Activated naive CD4-positive, alpha-beta T cell treated with anti-CD3 and anti-CD28 coated beads, Interleukin-2, amount 50 U/mL, for 24 hours (primary cell): ENCODE data around the gene SGMS1.
"Not testable (repeated sequence)": the region's sequence is repeated elsewhere in the genome, so short reads cannot be mapped to it uniquely, and the experiment has no call there.

ENCODE experiments used
- H3K27ac Mint-ChIP-seq: one replicate; pipeline ENCODE4 v1.8.0; 2021; ENCODE audit warnings: mild to moderate bottlenecking, mixed read lengths
- H3K27me3 Mint-ChIP-seq: one replicate; pipeline ENCODE4 v1.8.0; 2021; ENCODE audit warnings: mixed read lengths
- H3K36me3 Mint-ChIP-seq: one replicate; pipeline ENCODE4 v1.8.0; 2021; ENCODE audit warnings: mixed read lengths
- H3K4me1 Mint-ChIP-seq: one replicate; pipeline ENCODE4 v1.8.0; 2021; ENCODE audit warnings: mixed read lengths
- H3K4me3 Mint-ChIP-seq: one replicate; pipeline ENCODE4 v1.8.0; 2021; ENCODE audit warnings: mild to moderate bottlenecking, mixed read lengths
- H3K9me3 Mint-ChIP-seq: one replicate; pipeline ENCODE4 v1.8.0; 2021; ENCODE audit warnings: mixed read lengths

The SGMS1 gene

DNA sequence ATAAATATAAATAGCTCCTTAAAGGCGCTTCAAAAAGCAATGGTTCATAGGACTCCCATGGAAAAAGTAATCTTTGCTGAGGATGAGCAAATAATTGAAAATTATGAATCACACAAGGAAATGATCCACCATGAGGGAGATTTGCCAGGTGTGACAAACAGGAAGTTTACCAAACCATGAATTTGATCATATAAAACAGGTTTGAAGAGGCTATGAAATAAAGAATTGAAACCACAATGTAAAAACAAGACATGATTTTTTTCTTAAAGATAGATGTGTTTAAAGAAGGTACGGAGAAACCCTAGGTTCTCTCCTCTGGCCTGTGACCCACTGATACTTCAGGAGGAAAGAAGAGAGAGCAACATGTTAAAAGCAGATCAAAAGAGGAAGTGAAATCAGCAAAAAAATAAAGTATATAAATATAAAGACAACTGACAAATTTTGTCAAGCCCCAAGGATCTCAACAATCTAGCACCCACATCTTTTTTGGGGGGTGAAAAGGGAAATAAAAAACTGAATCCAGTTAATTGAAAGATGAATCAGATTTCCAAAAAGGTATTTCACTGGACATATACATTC, 261.1 kb downstream of the SGMS1 start:
- H3K4me3 Mint-ChIP-seq: no peak overlapping the region
- peaks cover 42% of the 10 kb centered on the region for H3K36me3 Mint-ChIP-seq
- peak overlapping the region; percentile 43 for H3K27ac Mint-ChIP-seq
- H3K9me3 Mint-ChIP-seq: peaks cover 22% of the 10 kb centered on the region
- H3K4me1 Mint-ChIP-seq: peaks cover 31% of the 10 kb centered on the region
- H3K27me3 Mint-ChIP-seq: no peaks in the 10 kb centered on the region

DNA sequence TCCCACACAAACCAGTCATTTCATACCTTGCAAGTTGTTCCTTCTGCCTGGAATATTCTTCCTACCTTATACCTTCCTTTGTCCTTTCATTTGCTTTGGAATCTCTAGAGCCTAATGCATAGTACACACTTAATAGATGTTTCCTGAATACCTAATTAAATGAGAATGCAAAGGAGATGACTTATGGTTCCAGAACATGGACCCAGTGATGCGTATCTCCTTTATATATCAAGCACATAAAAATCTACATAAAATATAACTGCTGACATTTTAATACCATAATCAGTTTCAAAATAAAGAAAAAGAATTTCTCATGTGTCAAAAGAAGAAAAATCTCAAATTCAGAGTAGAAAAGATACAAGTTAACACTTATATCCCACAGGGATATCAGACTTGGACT, 261.8 kb downstream of the SGMS1 start:
- Mint-ChIP-seq H3K9me3 (peaks cover 19% of the 10 kb centered on the region), H3K4me3 (no peak overlapping the region), H3K27ac (no peak overlapping the region), H3K4me1 (peaks cover 30% of the 10 kb centered on the region), H3K36me3 (peaks cover 35% of the 10 kb centered on the region), H3K27me3 (no peaks in the 10 kb centered on the region)

DNA sequence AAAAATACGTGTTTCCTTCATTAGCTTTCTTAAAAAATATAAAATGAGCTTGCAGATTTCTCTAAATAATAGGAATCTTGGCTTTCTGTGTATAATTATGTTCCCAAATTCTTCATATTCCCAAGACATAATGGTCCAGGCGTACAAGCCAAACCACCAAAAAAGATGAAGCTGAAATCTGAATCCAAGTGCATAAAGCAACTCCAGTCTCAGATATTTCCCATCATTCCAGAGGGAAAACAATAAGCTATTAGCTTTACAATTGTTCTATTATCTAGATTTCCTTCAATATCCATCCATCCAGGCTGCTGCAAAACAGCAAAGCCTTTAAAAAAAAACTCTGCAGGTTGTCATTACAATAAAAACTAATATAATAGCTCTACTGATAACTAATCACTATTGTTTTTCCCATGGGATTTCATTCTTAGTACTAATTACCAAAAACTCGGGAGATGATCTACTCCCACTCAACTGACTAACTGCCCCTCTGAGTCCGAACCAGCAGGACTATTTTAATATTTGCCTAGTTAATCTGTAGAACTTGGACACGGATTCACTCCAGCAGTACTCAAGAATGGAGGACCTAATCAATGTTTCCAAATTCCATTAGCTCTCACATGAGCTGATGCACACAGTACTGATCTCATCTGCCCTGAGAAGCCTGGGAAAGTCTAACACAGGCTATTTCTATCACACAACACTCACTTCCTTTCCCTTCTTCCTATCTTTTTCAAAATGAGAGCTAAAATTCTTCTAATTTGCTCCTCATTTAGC, 263.5 kb downstream of the SGMS1 start:
- H3K4me1 Mint-ChIP-seq: peaks cover 26% of the 10 kb centered on the region

DNA sequence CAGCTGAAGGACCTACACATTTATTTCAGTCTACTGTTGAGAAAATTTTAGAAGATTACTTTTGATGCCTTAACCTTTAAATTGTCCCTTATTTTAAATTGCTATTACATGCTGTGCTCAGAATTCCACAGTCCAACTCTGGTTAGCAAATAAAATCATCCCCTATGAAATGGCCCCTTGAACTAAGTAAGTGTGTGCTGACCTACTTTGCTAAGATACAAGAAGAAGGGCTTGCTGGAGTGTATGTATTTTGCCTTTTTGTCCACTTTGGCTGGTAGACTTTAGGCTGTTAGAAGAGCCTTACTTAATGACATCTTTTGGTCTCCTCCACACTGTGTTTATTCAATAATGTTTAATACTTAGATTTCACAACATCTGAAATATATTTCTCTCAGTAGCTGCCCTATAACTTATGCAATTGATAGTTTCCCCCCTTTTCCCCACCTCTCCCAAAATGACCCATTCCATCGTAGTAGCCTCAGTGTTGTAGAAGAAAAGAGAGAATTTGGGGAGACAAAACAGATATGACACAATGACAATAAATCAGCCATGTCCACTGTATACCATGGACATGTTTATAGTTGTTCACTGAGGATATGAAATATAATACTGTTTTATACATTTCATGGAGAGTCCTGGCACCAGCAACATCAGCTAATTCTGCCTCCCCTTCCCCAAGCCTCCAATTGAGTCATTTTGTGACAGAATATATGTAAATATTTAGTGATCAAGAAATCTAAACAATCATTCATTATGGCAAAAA, 264.6 kb downstream of the SGMS1 start:
- H3K4me3 Mint-ChIP-seq: no peak overlapping the region
- H3K27ac Mint-ChIP-seq: no peak overlapping the region
- no peaks in the 10 kb centered on the region for H3K27me3 Mint-ChIP-seq
- H3K4me1 Mint-ChIP-seq: peaks cover 20% of the 10 kb centered on the region
- peaks cover 13% of the 10 kb centered on the region for H3K9me3 Mint-ChIP-seq
- H3K36me3 Mint-ChIP-seq: peaks cover 24% of the 10 kb centered on the region

More for the DNA sequence above, 263.5 kb downstream of the SGMS1 start:
- H3K4me3 Mint-ChIP-seq: no peak overlapping the region
- H3K36me3 Mint-ChIP-seq: peaks cover 28% of the 10 kb centered on the region
- peaks cover 19% of the 10 kb centered on the region for H3K9me3 Mint-ChIP-seq
- H3K27me3 Mint-ChIP-seq: no peaks in the 10 kb centered on the region
- no peak overlapping the region for H3K27ac Mint-ChIP-seq

DNA sequence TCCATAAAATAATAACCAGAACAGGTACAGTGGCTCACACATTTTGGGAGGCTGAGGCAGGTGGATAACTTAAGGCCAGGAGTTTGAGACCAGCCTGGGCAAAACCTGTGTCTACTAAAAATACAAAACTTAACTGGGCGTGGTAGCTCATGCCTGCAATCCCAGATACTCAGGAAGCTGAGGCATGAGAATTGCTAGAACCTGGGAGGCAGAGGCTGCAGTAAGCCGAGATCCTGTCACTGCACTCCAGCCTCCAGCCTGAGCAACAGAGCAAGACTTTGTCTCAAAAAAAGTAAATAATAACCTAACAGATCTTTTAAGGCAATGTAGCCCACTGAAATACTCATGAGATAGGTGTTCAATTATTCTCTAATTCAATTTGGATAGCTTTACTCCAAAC, 265.3 kb downstream of the SGMS1 start:
- Mint-ChIP-seq H3K36me3 (peaks cover 19% of the 10 kb centered on the region), H3K27me3 (no peaks in the 10 kb centered on the region), H3K4me3 (no peak overlapping the region), H3K9me3 (peaks cover 9% of the 10 kb centered on the region), H3K4me1 (peaks cover 15% of the 10 kb centered on the region), H3K27ac (no peak overlapping the region)

GRCh38 chr10:50356481-50356832, 267.3 kb downstream of the SGMS1 start:
- H3K36me3 Mint-ChIP-seq: peaks cover 12% of the 10 kb centered on the region
- H3K9me3 Mint-ChIP-seq, H3K4me3 Mint-ChIP-seq, H3K27me3 Mint-ChIP-seq, H3K27ac Mint-ChIP-seq, H3K4me1 Mint-ChIP-seq: not testable (repeated sequence)

DNA sequence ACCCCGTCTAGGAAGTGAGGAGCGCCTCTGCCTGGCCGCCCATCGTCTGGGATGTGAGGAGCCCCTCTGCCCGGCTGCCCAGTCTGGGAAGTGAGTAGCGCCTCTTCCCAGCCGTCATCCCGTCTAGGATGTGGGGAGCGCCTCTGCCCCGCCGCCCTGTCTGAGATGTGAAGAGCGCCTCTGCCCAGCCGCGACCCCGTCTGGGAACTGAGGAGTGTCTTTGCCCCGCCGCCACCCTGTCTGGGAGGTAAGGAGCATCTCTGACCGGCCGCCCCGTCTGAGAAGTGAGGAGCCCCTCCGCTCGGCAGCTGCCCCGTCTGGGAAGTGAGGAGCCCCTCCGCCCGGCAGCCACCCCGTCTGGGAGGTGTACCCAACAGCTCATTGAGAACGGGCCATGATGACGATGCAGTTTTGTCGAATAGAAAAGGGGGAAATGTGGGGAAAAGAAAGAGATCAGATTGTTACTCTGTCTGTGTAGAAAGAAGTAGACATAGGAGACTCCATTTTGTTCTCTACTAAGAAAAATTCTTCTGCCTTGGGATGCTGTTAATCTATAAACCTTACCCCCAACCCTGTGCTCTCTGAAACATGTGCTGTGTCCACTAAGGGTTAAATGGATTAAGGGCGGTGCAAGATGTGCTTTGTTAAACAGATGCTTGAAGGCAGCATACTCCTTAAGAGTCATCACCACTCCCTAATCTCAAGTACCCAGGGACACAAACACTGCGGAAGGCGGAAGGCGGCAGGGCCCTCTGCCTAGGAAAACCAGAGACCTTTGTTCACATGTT, 267.9 kb downstream of the SGMS1 start:
- not testable (repeated sequence) for H3K4me3 Mint-ChIP-seq, H3K27me3 Mint-ChIP-seq, H3K27ac Mint-ChIP-seq, H3K4me1 Mint-ChIP-seq, H3K9me3 Mint-ChIP-seq
- peaks cover 12% of the 10 kb centered on the region for H3K36me3 Mint-ChIP-seq

GRCh38 chr10:50351483-50352146, 272.1 kb downstream of the SGMS1 start:
- Mint-ChIP-seq H3K4me1 (peaks cover 21% of the 10 kb centered on the region), H3K36me3 (peaks cover 22% of the 10 kb centered on the region), H3K9me3 (peaks cover 8% of the 10 kb centered on the region), H3K27ac (no peak overlapping the region), H3K4me3 (no peak overlapping the region), H3K27me3 (no peaks in the 10 kb centered on the region)

DNA sequence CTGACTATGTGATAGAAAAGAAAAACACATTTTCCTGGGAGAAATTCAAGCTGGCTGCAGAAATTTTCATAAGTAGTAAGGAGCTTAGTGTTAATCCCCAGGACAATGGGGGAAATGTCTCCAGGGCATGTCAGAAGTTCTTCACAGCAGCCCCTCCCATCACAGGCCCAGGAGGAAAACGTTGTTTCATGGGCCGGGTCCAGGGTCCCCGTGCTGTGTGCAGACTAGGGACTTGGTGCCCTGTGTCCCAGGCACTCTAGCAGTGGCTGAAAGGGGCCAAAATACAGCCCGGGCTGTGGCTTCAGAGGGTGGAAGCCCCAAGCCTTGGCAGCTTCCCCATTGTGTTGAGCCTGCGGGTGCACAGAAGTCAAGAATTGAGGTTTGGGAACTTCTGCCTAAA, 273.4 kb downstream of the SGMS1 start:
- H3K4me3 Mint-ChIP-seq: no peak overlapping the region
- peaks cover 8% of the 10 kb centered on the region for H3K9me3 Mint-ChIP-seq
- H3K36me3 Mint-ChIP-seq: peaks cover 19% of the 10 kb centered on the region
- no peak overlapping the region for H3K27ac Mint-ChIP-seq
- no peaks in the 10 kb centered on the region for H3K27me3 Mint-ChIP-seq
- peaks cover 21% of the 10 kb centered on the region for H3K4me1 Mint-ChIP-seq

- Mint-ChIP-seq H3K27me3 (no peaks in the 10 kb centered on the region), H3K4me1 (peaks cover 21% of the 10 kb centered on the region), H3K27ac (no peak overlapping the region), H3K9me3 (peaks cover 8% of the 10 kb centered on the region), H3K4me3 (no peak overlapping the region), H3K36me3 (peaks cover 16% of the 10 kb centered on the region)
Measured at GRCh38 chr10:50349554-50349953, 274.2 kb downstream of the SGMS1 start.

GRCh38 chr10:50347394-50347802, 276.4 kb downstream of the SGMS1 start:
- H3K27ac Mint-ChIP-seq: no peak overlapping the region
- H3K9me3 Mint-ChIP-seq: peaks cover 8% of the 10 kb centered on the region
- H3K36me3 Mint-ChIP-seq: peaks cover 22% of the 10 kb centered on the region
- peaks cover 21% of the 10 kb centered on the region for H3K4me1 Mint-ChIP-seq
- no peaks in the 10 kb centered on the region for H3K27me3 Mint-ChIP-seq
- no peak overlapping the region for H3K4me3 Mint-ChIP-seq

DNA sequence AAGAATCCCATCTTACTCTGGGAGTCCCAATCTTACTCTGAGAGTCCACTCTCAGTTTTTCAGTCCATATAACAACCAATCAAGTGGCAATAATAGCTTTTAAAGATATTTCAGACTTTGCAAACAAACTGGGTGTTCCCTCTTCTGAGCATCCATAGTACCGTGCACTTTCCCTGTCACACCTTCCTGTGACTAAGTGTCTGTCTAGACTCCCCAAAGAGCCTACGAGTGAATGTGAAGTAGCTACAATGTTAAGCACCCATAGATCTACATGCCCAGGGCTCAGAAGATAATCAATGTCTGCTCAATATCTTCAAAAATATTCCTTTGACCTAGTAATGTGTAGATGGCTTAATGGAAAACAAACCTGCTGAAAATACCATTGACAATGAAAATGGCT, 276.8 kb downstream of the SGMS1 start:
- Mint-ChIP-seq H3K27ac (no peak overlapping the region), H3K4me1 (peaks cover 21% of the 10 kb centered on the region), H3K4me3 (no peak overlapping the region), H3K9me3 (peaks cover 8% of the 10 kb centered on the region), H3K27me3 (no peaks in the 10 kb centered on the region), H3K36me3 (peaks cover 26% of the 10 kb centered on the region)

DNA sequence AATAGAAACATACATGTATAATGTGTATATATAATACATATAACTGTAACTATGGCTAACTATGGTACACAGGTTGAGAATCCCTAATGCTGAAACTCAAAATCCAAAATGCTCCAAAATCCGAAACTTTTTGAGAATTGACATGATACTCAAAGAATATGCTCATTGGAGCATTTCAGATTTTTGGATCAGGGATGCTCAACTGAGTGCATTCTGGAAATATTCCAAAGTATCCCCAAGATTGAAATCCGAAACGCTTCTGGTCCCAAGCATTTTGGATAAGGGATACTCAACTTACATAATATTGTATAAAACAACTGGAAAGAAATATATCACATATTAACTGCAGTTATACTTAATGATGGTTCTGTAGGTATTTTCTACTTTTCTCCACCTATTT, 278.2 kb downstream of the SGMS1 start:
- H3K9me3 Mint-ChIP-seq: peaks cover 4% of the 10 kb centered on the region
- H3K4me1 Mint-ChIP-seq: peaks cover 21% of the 10 kb centered on the region
- no peaks in the 10 kb centered on the region for H3K27me3 Mint-ChIP-seq
- no peak overlapping the region for H3K4me3 Mint-ChIP-seq
- peaks cover 28% of the 10 kb centered on the region for H3K36me3 Mint-ChIP-seq
- H3K27ac Mint-ChIP-seq: no peak overlapping the region

GRCh38 chr10:50343702-50344331, 279.9 kb downstream of the SGMS1 start:
- no peaks in the 10 kb centered on the region for H3K9me3 Mint-ChIP-seq
- H3K27ac Mint-ChIP-seq: no peak overlapping the region
- no peaks in the 10 kb centered on the region for H3K27me3 Mint-ChIP-seq
- H3K4me3 Mint-ChIP-seq: no peak overlapping the region
- peaks cover 34% of the 10 kb centered on the region for H3K36me3 Mint-ChIP-seq
- H3K4me1 Mint-ChIP-seq: peaks cover 22% of the 10 kb centered on the region

DNA sequence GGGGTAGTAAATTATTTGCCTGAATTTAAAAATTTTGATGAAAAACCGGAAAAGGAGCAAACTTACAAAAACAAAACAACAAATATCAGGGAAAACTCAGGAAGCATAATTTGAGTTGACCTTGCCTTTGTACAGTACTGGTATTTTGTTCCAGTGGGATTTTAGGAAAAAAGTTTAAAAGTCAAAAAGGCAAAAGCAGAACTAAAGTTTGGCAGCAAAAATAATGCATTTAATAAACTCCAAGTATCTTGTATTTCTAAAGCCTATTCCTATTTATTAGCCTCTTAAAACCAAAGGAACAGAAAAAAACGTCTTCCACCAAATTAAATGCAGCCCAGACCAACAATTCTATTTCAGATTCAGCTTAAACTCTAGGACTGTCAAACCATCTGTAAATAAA, 281.8 kb downstream of the SGMS1 start:
- peaks cover 37% of the 10 kb centered on the region for H3K36me3 Mint-ChIP-seq
- no peak overlapping the region for H3K4me3 Mint-ChIP-seq
- peaks cover 13% of the 10 kb centered on the region for H3K4me1 Mint-ChIP-seq
- no peaks in the 10 kb centered on the region for H3K9me3 Mint-ChIP-seq
- no peaks in the 10 kb centered on the region for H3K27me3 Mint-ChIP-seq
- H3K27ac Mint-ChIP-seq: no peak overlapping the region
